IPS-20b (cell line): ENCODE measurements around the gene FBXW5.

Source experiments
- H3K27ac ChIP-seq: one replicate; pipeline ENCODE4 v1.5.1; 2013; ENCODE audit warnings: low read length
- H3K27me3 ChIP-seq: 2 replicates; pipeline ENCODE4 v1.6.1; 2013; ENCODE audit warnings: mild to moderate bottlenecking, low read length, inconsistent platforms; ENCODE audit not compliant: insufficient read depth
- H3K36me3 ChIP-seq: 2 replicates; pipeline ENCODE4 v1.6.1; 2013; ENCODE audit warnings: low read depth, mild to moderate bottlenecking, inconsistent platforms, low read length, moderate library complexity; ENCODE audit not compliant: insufficient read depth
- H3K4me1 ChIP-seq: 2 replicates; pipeline ENCODE4 v1.6.1; 2013; ENCODE audit warnings: mild to moderate bottlenecking, control low read depth, inconsistent platforms, low read length, moderate library complexity; ENCODE audit not compliant: insufficient read depth
- H3K4me3 ChIP-seq: 2 replicates; pipeline ENCODE4 v1.5.1; 2013; ENCODE audit warnings: mild to moderate bottlenecking, low read length, inconsistent platforms
- H3K9ac ChIP-seq: 2 replicates; pipeline ENCODE4 v1.6.1; 2013; ENCODE audit warnings: low read depth, mild to moderate bottlenecking, inconsistent platforms, low read length, moderate library complexity
- H3K9me3 ChIP-seq: 2 replicates; pipeline ENCODE4 v1.6.1; 2013; ENCODE audit warnings: mild to moderate bottlenecking, low read depth, low read length, inconsistent platforms; ENCODE audit not compliant: insufficient read depth

Gene FBXW5

DNA sequence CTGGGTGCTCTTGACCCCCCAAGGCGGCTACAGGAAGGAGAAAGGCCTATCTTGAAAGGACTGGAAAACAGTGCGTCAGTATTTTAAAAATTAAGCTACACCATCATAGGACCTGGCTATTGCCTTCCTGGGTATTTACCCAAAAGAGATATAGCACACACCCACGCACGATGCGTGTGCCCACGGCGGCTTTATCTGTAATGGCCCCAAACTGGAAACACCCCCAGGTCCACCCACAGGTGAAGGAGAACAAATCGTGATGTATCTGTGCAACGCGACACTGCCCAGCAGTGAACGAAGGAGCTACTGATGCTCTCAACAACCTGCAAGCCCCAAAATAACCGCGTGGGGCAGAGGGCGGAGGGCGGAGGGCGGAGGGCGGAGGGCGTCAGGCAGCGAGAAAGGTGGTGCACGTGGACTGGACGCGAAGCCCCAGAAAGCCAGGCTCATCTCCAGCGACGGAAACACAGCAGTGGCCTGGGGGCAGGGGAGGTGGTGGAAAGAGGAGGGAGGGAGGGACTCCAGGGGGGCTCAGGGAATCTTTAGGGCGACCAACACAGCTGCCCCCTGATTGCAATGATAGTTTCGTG is 20.4 kb upstream of the FBXW5 start:
- Histone ChIP-seq H3K27ac (no peak overlapping the region), H3K9me3 (no peaks in the 10 kb centered on the region), H3K4me1 (no peaks in the 10 kb centered on the region), H3K4me3 (no peak overlapping the region), H3K27me3 (no peaks in the 10 kb centered on the region), H3K36me3 (no peaks in the 10 kb centered on the region), H3K9ac (no peak overlapping the region)

DNA sequence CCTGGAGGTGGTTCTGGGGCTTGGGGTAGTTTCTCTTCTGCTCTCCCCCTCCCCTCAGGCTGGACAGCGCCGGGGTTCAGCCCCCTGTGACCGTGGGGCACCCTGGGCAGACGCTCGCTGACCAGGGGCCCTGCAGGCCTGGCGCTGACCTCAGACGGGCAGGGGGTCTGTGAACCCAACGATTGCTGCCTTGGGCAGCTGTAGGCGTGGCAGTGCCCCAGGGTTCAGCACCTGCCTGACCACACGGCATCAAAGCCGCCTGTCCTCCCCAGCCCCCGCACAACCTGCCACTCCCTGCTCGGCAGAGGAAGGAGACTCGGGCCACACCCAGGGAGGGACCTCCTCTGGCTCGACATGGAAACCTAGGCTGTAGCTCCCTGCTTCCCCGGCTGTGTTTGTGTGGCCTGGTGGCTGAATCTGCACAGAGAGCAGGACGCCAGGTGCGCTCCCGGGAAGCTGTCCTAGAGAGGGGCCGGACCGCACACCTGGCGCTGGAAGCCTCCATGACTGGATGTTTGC is 19.7 kb upstream of the FBXW5 start:
- Histone ChIP-seq H3K9me3 (no peaks in the 10 kb centered on the region), H3K9ac (no peak overlapping the region), H3K27ac (no peak overlapping the region), H3K4me1 (no peaks in the 10 kb centered on the region), H3K36me3 (no peaks in the 10 kb centered on the region), H3K27me3 (no peaks in the 10 kb centered on the region), H3K4me3 (no peak overlapping the region)

DNA sequence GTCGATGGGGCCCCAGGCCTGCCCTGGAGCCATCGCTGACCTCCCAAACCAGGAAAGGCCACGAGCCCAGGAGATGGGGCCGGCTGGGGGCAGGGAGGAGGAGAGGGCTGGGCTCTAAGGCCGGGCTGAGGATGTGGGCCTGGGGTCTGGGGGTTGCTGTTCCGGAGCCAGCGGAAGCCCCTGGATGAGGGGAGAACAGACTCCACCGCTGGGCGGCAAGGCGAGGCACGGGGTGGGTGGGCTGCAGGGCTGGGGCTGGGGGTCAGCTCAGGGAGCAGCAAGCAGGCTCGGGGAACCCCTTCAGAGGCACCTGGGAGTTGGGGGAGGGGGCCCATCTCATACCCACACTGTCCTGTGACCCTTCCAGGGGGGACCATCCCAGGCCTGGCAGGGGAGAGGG is 19.2 kb upstream of the FBXW5 start:
- Histone ChIP-seq H3K36me3 (no peaks in the 10 kb centered on the region), H3K4me3 (no peak overlapping the region), H3K27ac (no peak overlapping the region), H3K4me1 (no peaks in the 10 kb centered on the region), H3K9ac (no peak overlapping the region), H3K27me3 (no peaks in the 10 kb centered on the region), H3K9me3 (no peaks in the 10 kb centered on the region)

DNA sequence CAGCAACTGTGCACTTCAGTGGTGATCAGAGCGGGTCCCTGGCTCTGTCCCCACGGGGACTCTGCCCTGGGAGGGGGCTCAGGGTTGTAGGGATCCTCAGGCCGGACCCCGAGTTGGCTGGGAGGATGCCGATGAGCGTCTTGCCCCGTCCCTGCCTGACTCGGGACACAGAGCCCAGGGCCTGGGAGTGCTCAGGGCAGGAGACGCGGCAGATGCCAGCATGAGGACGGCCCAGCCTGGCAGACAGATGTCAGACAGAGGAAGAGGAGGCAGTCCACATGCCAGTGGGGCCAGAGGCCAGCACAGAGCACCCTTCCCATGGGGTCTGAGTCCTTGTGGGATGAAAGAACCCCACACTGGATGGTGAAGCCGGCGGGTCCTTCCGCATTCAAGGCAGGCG is 18.8 kb upstream of the FBXW5 start:
- no peak overlapping the region for H3K27ac ChIP-seq
- H3K4me3 ChIP-seq = no peak overlapping the region

GRCh38 chr9:136962701-136963248 is 18.2 kb upstream of the FBXW5 start:
- H3K9me3 ChIP-seq = no peaks in the 10 kb centered on the region
- no peak overlapping the region for H3K4me3 ChIP-seq
- no peak overlapping the region for H3K9ac ChIP-seq
- no peaks in the 10 kb centered on the region for H3K27me3 ChIP-seq
- H3K27ac ChIP-seq = no peak overlapping the region
- H3K36me3 ChIP-seq = no peaks in the 10 kb centered on the region
- H3K4me1 ChIP-seq = no peaks in the 10 kb centered on the region

More for the DNA sequence above, 18.8 kb upstream of the FBXW5 start:
- no peaks in the 10 kb centered on the region for H3K9me3 ChIP-seq
- no peak overlapping the region for H3K9ac ChIP-seq
- no peaks in the 10 kb centered on the region for H3K27me3 ChIP-seq
- H3K4me1 ChIP-seq = no peaks in the 10 kb centered on the region
- H3K36me3 ChIP-seq = no peaks in the 10 kb centered on the region

- no peaks in the 10 kb centered on the region for H3K27me3 ChIP-seq
- no peaks in the 10 kb centered on the region for H3K36me3 ChIP-seq
- no peak overlapping the region for H3K4me3 ChIP-seq
- no peaks in the 10 kb centered on the region for H3K9me3 ChIP-seq
- no peak overlapping the region for H3K9ac ChIP-seq
- no peak overlapping the region for H3K27ac ChIP-seq
- no peaks in the 10 kb centered on the region for H3K4me1 ChIP-seq
These were observed 17.6 kb upstream of the FBXW5 start for GRCh38 chr9:136962163-136962562.

DNA sequence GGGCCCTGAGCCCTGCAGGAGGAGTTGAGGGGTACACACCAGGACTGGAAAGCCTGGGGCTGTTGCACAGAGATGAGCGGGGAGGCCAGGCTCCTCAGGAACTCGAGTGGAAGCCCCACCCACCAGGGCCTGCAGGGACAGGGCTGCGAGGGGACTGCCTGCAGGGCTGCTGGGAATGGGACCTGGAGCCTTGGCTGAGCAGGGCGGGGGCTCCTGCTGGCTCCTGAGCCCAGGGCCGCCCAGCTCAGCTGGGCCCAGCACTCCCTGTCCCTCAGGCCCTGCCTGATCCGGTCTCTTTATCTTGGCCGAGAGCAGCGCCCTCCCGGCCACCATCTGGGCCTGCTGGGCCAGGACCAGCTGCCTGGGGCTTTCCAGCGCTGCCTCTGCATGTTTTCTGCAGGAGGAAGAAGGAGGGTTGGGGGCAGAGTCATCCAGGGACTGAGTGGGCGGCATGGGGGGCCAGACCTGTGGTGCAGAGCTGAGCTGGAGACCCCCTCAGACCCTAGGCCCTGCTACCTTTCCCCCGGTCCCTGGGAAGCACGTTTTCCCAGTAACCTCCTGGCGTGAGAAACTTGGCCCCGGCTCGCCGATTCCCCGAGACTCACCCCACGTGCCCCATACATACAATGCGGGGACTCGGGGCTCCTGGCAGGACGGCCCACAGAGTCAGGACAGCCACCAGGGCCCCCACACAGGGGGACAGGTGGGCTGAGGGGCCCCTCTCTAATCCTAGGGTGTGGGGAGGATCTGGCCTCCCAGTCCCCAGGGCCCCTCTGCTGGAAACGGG is 16.9 kb upstream of the FBXW5 start:
- no peaks in the 10 kb centered on the region for H3K36me3 ChIP-seq
- H3K9ac ChIP-seq = no peak overlapping the region; the same call in 1 of the 2 replicates
- H3K9me3 ChIP-seq = no peaks in the 10 kb centered on the region
- no peaks in the 10 kb centered on the region for H3K27me3 ChIP-seq
- H3K27ac ChIP-seq = no peak overlapping the region
- H3K4me1 ChIP-seq = no peaks in the 10 kb centered on the region
- H3K4me3 ChIP-seq = no peak overlapping the region

DNA sequence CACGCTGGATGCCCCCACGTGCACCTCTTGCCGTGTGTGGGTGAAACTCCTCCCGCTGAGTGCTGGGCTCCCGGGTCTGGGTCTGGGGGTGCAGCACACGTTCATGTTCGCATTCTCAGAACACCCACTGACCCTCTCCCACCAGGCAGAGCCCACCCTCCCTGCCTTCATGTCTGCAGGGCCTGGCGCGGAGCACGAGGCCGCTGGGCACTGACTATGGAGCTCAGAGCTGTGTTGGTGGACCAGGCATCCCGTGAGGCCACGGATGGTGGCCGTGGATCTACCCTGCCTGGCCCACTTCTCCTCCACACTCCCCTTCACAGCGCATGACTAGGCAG is 16.4 kb upstream of the FBXW5 start:
- Histone ChIP-seq H3K36me3 (no peaks in the 10 kb centered on the region), H3K4me3 (no peak overlapping the region), H3K27me3 (no peaks in the 10 kb centered on the region), H3K4me1 (no peaks in the 10 kb centered on the region), H3K9me3 (no peaks in the 10 kb centered on the region), H3K9ac (no peak overlapping the region), H3K27ac (no peak overlapping the region)

GRCh38 chr9:136960212-136960937 is 15.8 kb upstream of the FBXW5 start:
- Histone ChIP-seq H3K4me3 (no peak overlapping the region), H3K9ac (no peak overlapping the region), H3K27ac (no peak overlapping the region), H3K27me3 (no peaks in the 10 kb centered on the region), H3K36me3 (no peaks in the 10 kb centered on the region), H3K9me3 (no peaks in the 10 kb centered on the region), H3K4me1 (no peaks in the 10 kb centered on the region)

DNA sequence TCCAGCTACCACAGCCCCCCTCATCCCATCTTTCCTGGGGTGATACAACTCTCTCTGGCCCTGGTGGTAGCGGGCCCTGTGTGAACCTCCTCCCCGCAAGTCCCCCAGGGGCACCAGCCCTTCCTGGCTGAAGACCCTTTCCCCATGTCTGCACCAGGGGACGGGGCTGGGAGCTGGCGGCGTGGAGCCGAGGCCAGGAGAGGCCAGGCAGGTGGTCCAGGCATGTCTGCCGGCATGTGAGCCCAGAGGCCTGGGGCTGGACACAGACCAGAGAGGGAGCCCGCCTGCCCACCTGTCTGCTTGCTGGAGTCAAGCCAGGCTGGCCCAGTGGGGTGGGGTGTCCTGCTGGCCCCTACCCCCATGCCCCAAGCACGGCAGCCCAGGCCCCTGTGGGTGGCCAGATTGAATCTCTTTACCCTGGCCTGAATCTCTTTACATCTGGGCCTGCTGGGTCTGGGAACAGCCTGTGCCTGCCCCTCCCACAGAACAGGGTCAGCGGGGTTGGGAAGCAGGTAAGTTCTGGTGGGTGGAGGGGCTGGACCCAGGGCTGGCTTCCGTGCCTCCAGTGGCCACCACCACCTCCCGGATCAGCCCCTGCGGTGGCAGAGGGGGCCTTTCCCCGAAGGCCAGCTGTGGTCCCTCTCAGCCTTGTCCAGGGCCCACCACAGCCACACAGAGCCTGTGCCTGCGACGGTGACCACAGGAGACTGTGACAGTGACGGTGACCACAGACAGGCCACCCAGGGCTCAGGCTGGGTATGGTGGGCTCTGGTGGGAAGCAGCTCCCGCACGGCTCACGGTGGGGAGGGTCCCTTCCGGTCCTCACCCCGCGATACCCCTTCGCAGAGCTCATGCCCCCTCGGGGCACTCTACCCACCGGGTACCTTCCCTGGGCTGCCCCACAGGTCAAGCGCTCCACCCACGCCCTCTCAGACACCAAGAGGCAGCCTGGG is 14.6 kb upstream of the FBXW5 start:
- Histone ChIP-seq H3K9me3 (no peaks in the 10 kb centered on the region), H3K4me1 (no peaks in the 10 kb centered on the region), H3K4me3 (no peak overlapping the region), H3K27me3 (no peaks in the 10 kb centered on the region), H3K36me3 (no peaks in the 10 kb centered on the region), H3K9ac (no peak overlapping the region), H3K27ac (no peak overlapping the region)

DNA sequence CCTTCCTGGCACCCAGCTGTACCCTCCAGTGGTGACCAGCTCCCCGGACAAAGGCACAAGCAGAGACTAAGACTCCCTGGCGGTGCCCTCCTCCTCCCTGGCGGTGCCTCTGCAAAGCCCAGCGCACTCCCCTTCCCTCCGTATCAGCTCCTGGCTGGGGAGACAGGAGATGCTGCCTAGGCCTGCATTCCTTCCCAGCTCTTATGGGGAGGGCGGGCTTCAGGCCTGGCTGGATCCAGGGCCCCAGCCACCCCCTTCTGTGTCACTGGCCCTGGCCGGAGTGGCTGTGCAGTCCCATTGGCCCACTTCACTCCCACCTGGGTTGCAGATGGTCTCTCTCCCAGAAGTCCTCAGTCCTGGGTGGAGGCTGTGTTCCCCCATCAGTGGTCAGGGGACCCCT is 13.9 kb upstream of the FBXW5 start:
- H3K9ac ChIP-seq = no peak overlapping the region
- H3K4me3 ChIP-seq = no peak overlapping the region
- no peaks in the 10 kb centered on the region for H3K9me3 ChIP-seq
- no peaks in the 10 kb centered on the region for H3K4me1 ChIP-seq
- no peaks in the 10 kb centered on the region for H3K36me3 ChIP-seq
- no peaks in the 10 kb centered on the region for H3K27me3 ChIP-seq
- no peak overlapping the region for H3K27ac ChIP-seq
